Natural killer cell treated with Interleukin-12 subunit alpha and Interleukin-12 subunit beta and Interleukin-15 and Interleukin-18, amount 100 ng/mL, for 72 hours (primary cell): ENCODE results near the gene FOS. TPM values are rescaled to one million over a fixed set of nuclear protein-coding genes. Genes with fewer than 3 reads are reported as not detected.

Experiments
- ATAC-seq, 2 donors: fragments of 150-1000 bp; cut with Tn5 transposase in 1 of 2; sonication (Bioruptor Pico), chemical (Tn5 transposase) in 1 of 2; 2 replicates each; pipeline ENCODE4 v1.10.0; 2021
- DNase-seq: peaks from one replicate; pipeline ENCODE4 v3.0.0; 2022; ENCODE audit warnings: low spot score
- H3K27ac Mint-ChIP-seq, 2 donors: 1 replicate in 1 of 2; 2 replicates in 1 of 2; pipeline ENCODE4 v1.8.0; 2022; ENCODE audit warnings: mixed read lengths in 2 of 2, mild to moderate bottlenecking in 1 of 2, moderate library complexity in 1 of 2
- H3K27me3 Mint-ChIP-seq, 2 donors: 1 replicate in 1 of 2; 2 replicates in 1 of 2; pipeline ENCODE4 v1.8.0; 2022; ENCODE audit warnings: mixed read lengths in 2 of 2
- H3K36me3 Mint-ChIP-seq: one replicate; pipeline ENCODE4 v1.8.0; 2022; ENCODE audit warnings: mixed read lengths
- H3K4me1 Mint-ChIP-seq, 2 donors: 1 replicate in 1 of 2; 2 replicates in 1 of 2; pipeline ENCODE4 v1.8.0; 2022; ENCODE audit warnings: low read depth in 2 of 2, mixed read lengths in 2 of 2, mild to moderate bottlenecking in 1 of 2
- H3K4me3 Mint-ChIP-seq: one replicate; pipeline ENCODE4 v1.8.0; 2022; ENCODE audit warnings: mixed read lengths
- H3K9me3 Mint-ChIP-seq: 2 replicates; pipeline ENCODE4 v1.8.0; 2022; ENCODE audit warnings: mixed read lengths
- total RNA-seq, 2 donors: library from RNA; stranded (reverse); gene quantifications; one replicate each; pipeline ENCODE4 v1.2.3, GENCODE V29; 2022

The FOS gene
- total RNA-seq, 2 donors from 2014 or later = 25.3 to 35.2 TPM

- Mint-ChIP-seq H3K27ac (no peak overlapping the region), H3K27me3 (no peaks in the 10 kb centered on the region), H3K9me3 (no peaks in the 10 kb centered on the region), H3K4me3 (no peak overlapping the region), H3K36me3 (no peaks in the 10 kb centered on the region), H3K4me1 (peaks cover 13 to 17% of the 10 kb centered on the region in 2 donors)
- DNase-seq = no peak
- ATAC-seq = no peak
Observed at GRCh38 chr14:75242546-75243273, 35.9 kb upstream of the FOS start.

GRCh38 chr14:75244121-75244520 lies 34.5 kb upstream of the FOS start:
- Mint-ChIP-seq H3K4me1 (peaks cover 23 to 29% of the 10 kb centered on the region in 2 donors), H3K27me3 (no peaks in the 10 kb centered on the region), H3K27ac (no peak overlapping the region), H3K9me3 (no peaks in the 10 kb centered on the region), H3K4me3 (no peak overlapping the region), H3K36me3 (no peaks in the 10 kb centered on the region)
- ATAC-seq (no peak), DNase-seq (no peak)

DNA sequence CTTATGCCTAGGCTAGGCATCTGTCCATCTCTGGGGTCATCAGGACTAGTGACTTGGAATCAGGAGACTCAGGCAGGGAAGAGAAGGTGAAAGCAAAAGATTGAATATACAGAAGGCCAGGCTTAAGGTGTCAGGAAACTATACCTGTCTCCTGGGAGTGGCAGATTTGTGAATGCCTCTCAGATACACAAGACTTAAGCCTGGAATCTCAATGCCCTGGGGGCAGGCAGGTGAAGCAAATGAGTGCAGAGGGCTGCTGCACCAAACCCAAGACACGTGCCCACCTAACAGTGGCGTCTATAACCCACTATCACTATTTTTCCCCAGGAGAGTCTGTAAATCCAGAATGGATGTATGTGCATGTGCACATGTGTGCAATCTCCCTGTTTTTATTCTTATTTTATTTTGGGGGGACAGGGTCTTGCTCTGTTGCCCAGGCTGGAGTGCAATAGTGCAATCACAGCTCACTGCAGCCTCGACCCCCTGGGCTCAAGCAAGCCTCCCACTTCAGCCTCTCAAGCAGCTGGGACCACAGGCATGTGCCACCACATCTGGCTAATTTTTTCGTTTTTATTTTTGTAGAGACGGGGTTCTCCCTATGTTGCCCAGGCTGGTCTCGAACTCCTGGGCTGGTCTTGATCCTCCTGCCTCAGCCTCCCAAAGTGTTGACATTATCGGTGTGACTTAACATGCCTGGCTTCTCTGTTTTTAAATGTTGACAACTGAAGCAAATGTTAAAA lies 31.9 kb upstream of the FOS start:
- Mint-ChIP-seq H3K9me3 (no peaks in the 10 kb centered on the region), H3K4me1 (peaks cover 41 to 48% of the 10 kb centered on the region in 2 donors), H3K4me3 (peak overlapping the region; percentile 72), H3K27ac (peak overlapping the region; percentile 45 to 74), H3K27me3 (no peaks in the 10 kb centered on the region), H3K36me3 (no peaks in the 10 kb centered on the region)
- no peak for DNase-seq
- no peak for ATAC-seq

DNA sequence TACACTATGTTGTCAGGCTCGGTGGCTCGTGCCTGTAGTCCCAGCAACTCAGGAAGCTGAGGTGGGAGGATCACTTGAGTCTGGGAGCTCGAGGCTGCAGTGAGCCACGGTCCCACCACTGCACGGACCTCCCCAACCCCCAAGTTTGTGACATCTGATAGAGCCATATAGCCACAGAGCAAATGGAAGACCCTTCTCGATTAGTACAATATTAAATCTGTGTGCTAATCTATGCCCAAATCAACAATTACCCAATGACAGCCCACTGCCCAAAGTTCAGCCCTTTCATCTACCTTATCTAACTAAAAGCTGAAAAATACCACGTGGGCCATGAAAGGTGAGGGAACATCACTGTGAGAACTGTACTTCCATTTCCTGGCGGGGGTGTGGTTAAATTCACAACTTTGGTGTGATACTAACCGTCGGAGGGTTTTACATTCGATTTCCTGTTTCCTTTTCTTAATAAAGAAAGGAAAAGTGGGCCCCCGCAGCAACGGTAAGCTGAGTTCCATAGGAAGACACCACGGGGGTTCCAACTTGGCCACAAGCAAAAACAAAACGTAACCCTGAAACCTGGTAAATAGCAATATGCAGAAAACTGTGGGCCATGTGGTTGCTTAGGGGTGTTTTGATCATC lies 31.2 kb upstream of the FOS start:
- peak overlapping the region; percentile 45 to 74 for H3K27ac Mint-ChIP-seq
- H3K4me3 Mint-ChIP-seq = peak overlapping the region; percentile 72
- ATAC-seq (peak; percentile 69 to 70), DNase-seq (peak; percentile 78)
- peaks cover 46 to 53% of the 10 kb centered on the region in 2 donors for H3K4me1 Mint-ChIP-seq
- no peaks in the 10 kb centered on the region for H3K27me3 Mint-ChIP-seq
- H3K36me3 Mint-ChIP-seq = no peaks in the 10 kb centered on the region
- no peaks in the 10 kb centered on the region for H3K9me3 Mint-ChIP-seq

DNA sequence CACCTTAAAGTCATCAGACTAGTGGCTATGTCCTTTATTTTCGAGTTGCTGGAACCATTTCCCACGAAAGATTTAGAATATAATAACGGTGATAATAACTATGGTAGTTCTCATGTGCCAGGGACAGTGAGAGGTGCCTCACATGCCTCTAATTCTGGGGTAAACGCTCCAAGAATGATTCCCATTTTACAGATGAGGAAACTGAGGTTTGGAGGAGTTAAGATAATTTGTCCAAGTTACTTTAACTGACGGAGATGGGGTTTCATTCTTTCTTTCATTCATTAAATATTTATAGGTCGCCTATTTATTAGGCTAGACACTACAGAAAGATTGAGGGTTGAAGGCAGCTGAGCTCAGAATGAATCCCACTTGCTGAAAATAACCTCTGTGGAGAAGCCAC lies 30.7 kb upstream of the FOS start:
- Mint-ChIP-seq H3K36me3 (no peaks in the 10 kb centered on the region), H3K27ac (peak overlapping the region; percentile 45 to 74), H3K9me3 (no peaks in the 10 kb centered on the region), H3K27me3 (no peaks in the 10 kb centered on the region), H3K4me3 (peak overlapping the region; percentile 72), H3K4me1 (peaks cover 46 to 53% of the 10 kb centered on the region in 2 donors)
- ATAC-seq (no peak), DNase-seq (no peak)

DNA sequence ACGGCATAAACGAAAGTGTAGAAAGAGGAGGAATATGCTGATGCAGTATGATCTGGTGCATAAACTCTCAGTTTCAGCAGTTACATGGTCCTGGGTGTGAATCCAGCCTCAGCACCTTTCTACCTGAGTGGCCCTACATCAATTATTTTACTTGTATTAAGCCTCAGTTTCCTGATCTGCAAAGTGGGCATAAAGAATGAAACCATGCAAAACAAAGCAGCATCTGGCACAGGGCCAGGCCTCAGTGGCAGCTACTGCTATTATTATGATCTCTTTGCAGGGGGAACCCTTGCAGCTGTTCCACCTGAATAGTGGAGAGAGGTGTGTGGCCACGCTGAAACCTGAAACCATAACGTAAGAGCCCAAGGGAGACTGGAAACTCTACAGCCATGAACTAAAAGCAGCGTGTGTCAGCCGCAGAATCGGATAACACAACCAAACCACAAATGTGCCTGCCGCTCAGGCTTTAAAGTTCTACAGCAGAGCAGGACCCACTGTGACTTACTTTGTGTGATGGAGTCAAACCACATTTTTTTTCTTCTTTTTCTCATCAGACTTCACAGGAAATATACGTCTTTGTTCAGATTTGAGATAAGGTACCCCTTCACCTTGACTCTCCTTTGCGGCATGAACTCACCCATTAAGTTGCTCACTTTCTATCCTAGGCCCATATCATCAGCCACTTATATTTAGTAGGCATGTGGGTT lies 29.2 kb upstream of the FOS start:
- Mint-ChIP-seq H3K36me3 (no peaks in the 10 kb centered on the region), H3K27me3 (no peaks in the 10 kb centered on the region), H3K27ac (peak overlapping the region; percentile 51 to 72), H3K4me3 (peak overlapping the region; percentile 72), H3K9me3 (no peaks in the 10 kb centered on the region), H3K4me1 (peaks cover 46 to 53% of the 10 kb centered on the region in 2 donors)
- ATAC-seq (peak; percentile 92), DNase-seq (peak; percentile 87)

DNA sequence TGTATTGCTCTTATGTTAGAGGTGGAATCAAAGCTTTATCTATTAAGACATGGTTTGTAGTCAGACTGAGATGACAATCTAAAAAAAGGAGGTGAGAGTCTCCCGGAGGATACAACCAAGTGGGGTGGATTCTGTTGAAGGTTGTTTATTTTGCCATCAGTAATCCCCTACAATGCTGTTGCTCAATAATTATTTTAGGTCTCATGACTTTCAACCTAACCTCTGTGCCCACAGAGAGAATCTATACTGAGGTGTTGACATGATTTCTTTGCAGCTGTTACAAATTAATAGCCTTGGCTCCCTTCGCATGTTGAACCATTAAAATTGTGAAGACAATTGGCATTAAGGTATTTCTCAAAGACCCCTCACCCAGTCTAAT lies 28.7 kb upstream of the FOS start:
- Mint-ChIP-seq H3K4me1 (peaks cover 46 to 53% of the 10 kb centered on the region in 2 donors), H3K9me3 (no peaks in the 10 kb centered on the region), H3K4me3 (peak overlapping the region; percentile 72), H3K27ac (peak overlapping the region; percentile 51 to 72), H3K36me3 (no peaks in the 10 kb centered on the region), H3K27me3 (peaks cover 0 to 3% of the 10 kb centered on the region in 2 donors)
- ATAC-seq (peak; percentile 10 to 25), DNase-seq (no peak)

DNA sequence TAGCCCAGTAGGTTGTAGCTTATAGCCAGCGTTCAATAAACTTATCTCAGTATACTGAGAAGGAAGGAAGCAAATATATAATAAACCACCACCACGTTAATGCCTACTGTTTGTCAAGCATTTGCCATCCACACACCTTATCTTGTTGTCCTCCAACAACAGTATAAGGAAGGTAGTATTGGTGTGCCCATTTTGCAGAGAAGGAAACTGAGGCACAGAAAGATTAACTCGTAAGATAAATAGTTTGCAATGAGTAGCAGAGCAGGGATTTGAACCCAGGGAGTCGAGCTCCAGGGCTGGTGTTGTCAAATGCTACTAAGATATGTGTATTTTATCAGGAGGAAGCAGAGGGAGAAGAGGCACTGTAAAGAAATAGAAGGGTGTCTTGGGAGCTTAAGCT lies 27.8 kb upstream of the FOS start:
- DNase-seq (no peak), ATAC-seq (no peak)
- no peak overlapping the region for H3K4me3 Mint-ChIP-seq
- H3K27ac Mint-ChIP-seq = peak overlapping the region in 1 of 2 donors; percentile 34
- no peaks in the 10 kb centered on the region for H3K9me3 Mint-ChIP-seq
- H3K36me3 Mint-ChIP-seq = no peaks in the 10 kb centered on the region
- peaks cover 46 to 53% of the 10 kb centered on the region in 2 donors for H3K4me1 Mint-ChIP-seq
- H3K27me3 Mint-ChIP-seq = peaks cover 0 to 3% of the 10 kb centered on the region in 2 donors

- Mint-ChIP-seq H3K4me1 (peaks cover 40 to 41% of the 10 kb centered on the region in 2 donors), H3K27ac (peak overlapping the region in 1 of 2 donors; percentile 24), H3K4me3 (peak overlapping the region; percentile 42), H3K36me3 (no peaks in the 10 kb centered on the region), H3K27me3 (peaks cover 0 to 3% of the 10 kb centered on the region in 2 donors), H3K9me3 (no peaks in the 10 kb centered on the region)
- DNase-seq (no peak), ATAC-seq (no peak)
Observed at GRCh38 chr14:75252254-75252837, 26.3 kb upstream of the FOS start.

DNA sequence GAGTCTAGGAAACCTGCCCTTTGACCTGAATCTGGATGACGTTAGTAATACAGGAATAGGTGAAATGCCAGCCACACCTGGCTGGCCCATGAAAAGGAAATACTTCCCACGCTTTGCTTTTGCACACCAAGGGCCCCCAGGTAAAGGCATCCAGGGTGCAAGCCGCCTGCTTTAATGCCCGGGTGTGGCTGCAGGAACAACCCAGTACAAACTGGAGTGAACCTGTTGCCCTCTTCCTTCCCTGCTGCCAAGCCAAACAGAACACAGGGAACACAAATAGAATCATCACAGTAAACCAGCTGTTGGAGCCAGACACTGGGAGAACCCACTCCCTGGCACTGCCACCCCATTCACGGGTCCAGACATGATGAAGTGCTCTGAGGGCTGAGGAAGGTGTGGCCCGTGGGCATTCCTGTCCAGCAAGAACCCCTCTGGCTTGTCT lies 24.2 kb upstream of the FOS start:
- Mint-ChIP-seq H3K27me3 (peaks cover 0 to 3% of the 10 kb centered on the region in 2 donors), H3K4me3 (no peak overlapping the region), H3K27ac (no peak overlapping the region), H3K4me1 (peaks cover 32 to 36% of the 10 kb centered on the region in 2 donors), H3K36me3 (no peaks in the 10 kb centered on the region), H3K9me3 (no peaks in the 10 kb centered on the region)
- DNase-seq (no peak), ATAC-seq (no peak)

GRCh38 chr14:75254901-75255584 lies 23.6 kb upstream of the FOS start:
- Mint-ChIP-seq H3K36me3 (no peaks in the 10 kb centered on the region), H3K27me3 (peaks cover 0 to 3% of the 10 kb centered on the region in 2 donors), H3K9me3 (no peaks in the 10 kb centered on the region), H3K4me3 (no peak overlapping the region), H3K4me1 (peaks cover 32 to 33% of the 10 kb centered on the region in 2 donors), H3K27ac (no peak overlapping the region)
- DNase-seq (no peak), ATAC-seq (no peak)

- Mint-ChIP-seq H3K27me3 (peaks cover 0 to 3% of the 10 kb centered on the region in 2 donors), H3K4me1 (peaks cover 19 to 23% of the 10 kb centered on the region in 2 donors), H3K9me3 (no peaks in the 10 kb centered on the region), H3K27ac (peak overlapping the region; percentile 88 to 97), H3K4me3 (peak overlapping the region; percentile 89), H3K36me3 (no peaks in the 10 kb centered on the region)
- DNase-seq (no peak), ATAC-seq (no peak)
Observed at GRCh38 chr14:75258079-75258802, 20.4 kb upstream of the FOS start.
